GM13977 (cell line): Measurements from ENCODE around the gene TMEFF2.

Experiments
- DNase-seq: peaks from one replicate; pipeline ENCODE4 v3.0.0; 2012; ENCODE audit warnings: low spot score
- in situ Hi-C: fragments of 300-500 bp; cut with MboI; formaldehyde crosslinking; loops from one replicate; pipeline ENCODE4 v1.12.0; 2022; ENCODE audit warnings: low sequenced_read_pairs, low pct_unique_long_range_greater_than_20kb, mixed read lengths, inconsistent platforms; ENCODE audit not compliant: unreplicated experiment
- TF ChIP-seq, protein P1 (sequence below): IDR thresholded peaks from 2 replicates; pipeline ENCODE4 v1.5.1; 2012; ENCODE audit warnings: mild to moderate bottlenecking, control low read depth; ENCODE audit not compliant: insufficient read depth; ENCODE audit errors: extremely low read depth, missing control alignments

Gene TMEFF2

GRCh38 chr2:191933307-191934105, 261.2 kb downstream of the TMEFF2 start:
- TF ChIP-seq, protein P1, sequence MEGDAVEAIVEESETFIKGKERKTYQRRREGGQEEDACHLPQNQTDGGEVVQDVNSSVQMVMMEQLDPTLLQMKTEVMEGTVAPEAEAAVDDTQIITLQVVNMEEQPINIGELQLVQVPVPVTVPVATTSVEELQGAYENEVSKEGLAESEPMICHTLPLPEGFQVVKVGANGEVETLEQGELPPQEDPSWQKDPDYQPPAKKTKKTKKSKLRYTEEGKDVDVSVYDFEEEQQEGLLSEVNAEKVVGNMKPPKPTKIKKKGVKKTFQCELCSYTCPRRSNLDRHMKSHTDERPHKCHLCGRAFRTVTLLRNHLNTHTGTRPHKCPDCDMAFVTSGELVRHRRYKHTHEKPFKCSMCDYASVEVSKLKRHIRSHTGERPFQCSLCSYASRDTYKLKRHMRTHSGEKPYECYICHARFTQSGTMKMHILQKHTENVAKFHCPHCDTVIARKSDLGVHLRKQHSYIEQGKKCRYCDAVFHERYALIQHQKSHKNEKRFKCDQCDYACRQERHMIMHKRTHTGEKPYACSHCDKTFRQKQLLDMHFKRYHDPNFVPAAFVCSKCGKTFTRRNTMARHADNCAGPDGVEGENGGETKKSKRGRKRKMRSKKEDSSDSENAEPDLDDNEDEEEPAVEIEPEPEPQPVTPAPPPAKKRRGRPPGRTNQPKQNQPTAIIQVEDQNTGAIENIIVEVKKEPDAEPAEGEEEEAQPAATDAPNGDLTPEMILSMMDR = no peak
- DNase-seq = no peak
- in situ Hi-C loops = no loop called here

DNA sequence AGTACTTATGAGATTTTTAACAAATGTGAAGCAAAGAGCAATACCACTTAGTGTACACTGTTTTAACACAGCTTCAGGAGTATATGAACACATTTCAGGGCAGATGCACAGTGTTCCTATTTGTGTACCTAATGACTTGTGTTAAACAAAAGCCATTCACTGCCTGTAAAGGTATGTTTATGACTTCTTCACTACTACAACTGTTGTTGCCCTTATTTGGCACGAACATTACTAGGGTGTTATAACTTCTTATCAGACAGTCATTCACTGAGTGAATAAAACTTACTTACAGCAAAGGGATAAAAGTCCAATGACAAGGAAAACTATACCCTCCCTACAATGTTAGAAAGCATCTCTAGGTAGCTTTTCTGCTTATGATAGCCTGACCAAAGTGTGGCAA, 262.4 kb downstream of the TMEFF2 start:
- TF ChIP-seq, protein P1 = no peak
- in situ Hi-C loops = no loop called here
- no peak for DNase-seq

DNA sequence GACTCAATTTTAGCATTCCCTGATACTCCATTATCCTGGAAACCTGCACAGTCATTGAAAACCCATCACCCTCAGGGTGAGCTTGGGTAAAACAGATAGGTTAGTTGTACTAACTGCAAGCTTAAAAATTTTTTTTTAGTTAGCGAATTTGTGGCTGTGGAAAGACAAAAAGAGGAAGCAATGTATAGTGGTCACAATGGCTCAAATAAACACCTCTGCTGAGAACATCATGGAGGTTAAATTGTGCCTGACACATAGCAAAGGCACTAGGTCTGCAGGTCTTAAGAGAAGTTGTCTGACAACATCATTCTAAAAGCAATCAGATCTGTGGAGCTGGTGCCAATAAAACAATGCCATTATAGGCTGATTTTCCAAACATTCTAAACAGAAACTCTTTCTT, 263.4 kb downstream of the TMEFF2 start:
- in situ Hi-C loops = no loop called here
- TF ChIP-seq, protein P1 = no peak
- DNase-seq = no peak

GRCh38 chr2:191930205-191930604, 264.5 kb downstream of the TMEFF2 start:
- no peak for DNase-seq
- TF ChIP-seq, protein P1 = no peak
- in situ Hi-C loops = no loop called here

- in situ Hi-C loops = no loop called here
- TF ChIP-seq, protein P1 = no peak
- DNase-seq = no peak
Measured at GRCh38 chr2:191929288-191929687, 265.4 kb downstream of the TMEFF2 start.

DNA sequence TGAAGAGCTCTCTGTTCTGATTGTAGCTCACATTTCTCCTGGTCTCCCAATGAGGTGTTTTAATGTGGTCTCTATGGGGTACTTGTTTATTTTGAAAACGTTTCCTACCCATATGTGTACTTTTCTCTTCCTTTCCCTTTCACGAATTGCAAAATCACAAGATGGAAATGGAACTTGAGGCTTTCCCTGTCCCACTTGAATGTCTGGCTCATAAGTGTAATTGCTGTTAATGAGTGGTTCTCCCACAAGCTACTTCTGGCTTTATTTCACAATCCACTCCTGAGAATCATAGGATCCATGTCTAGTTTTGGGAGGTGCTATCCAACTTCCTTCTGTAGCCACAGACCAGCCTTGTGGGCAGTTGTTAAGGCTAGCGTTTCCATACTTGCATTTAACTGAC, 266.7 kb downstream of the TMEFF2 start:
- in situ Hi-C loops = no loop called here
- TF ChIP-seq, protein P1 = no peak
- DNase-seq = no peak
